ENCODE results near the gene PANK3.
"Not testable (repeated sequence)": the region's sequence is repeated elsewhere in the genome, so short reads cannot be mapped to it uniquely, and the experiment has no call there.

Gene PANK3

DNA sequence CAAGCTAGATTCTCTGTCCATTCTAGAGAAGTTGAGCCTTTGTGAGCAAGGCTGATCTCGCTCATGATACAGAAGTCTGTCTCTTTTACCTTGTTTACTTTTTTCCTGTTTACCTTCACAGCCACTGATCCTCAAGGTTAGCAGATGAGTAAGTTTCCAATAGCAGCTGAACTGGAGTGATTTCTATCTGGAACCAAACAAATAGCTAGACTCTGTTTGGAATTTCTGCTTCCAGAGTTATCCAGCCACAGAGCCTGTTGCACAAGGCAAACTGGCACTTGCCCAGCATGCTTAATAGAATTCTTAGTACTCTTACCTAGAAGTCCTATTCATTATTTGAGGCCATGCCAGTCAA lies 12.8 kb upstream of the PANK3 start:
- no peak for DNase-seq (ENCODE audit: low spot score)

DNA sequence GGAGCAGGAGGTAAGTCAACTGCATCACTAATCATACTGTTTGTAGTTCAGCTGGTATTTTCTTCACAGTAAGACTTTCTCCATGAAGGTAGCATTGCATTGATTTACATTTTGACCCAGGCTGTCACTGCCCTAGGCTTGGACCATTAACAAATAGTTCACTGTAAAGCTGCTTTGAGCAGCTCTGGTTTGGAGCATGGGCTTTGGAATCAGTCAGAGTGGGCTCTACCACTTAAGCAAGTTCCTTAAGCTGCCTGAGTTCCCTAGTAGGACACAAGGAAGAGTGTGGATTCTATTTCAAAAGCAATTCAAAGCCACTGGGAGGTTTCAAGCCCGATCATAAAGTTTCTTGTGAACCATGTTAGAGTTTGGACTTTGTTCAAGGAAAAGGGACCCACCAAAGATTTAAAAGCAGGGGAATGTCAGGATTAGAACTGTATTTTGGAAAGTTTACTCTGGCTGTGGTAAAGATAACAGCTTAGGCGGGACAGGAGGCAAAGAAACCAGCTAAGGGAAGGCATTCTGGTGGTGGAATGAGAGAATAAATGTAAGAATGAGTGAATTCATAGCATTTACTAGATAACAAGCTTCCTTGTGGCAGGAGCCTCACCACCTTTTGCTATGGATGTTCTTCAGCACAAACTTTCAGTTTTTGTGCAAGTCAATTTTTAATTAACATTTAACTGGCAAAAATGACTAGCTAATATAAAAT lies 12.3 kb upstream of the PANK3 start:
- DNase-seq (ENCODE audit: low spot score) = no peak

DNA sequence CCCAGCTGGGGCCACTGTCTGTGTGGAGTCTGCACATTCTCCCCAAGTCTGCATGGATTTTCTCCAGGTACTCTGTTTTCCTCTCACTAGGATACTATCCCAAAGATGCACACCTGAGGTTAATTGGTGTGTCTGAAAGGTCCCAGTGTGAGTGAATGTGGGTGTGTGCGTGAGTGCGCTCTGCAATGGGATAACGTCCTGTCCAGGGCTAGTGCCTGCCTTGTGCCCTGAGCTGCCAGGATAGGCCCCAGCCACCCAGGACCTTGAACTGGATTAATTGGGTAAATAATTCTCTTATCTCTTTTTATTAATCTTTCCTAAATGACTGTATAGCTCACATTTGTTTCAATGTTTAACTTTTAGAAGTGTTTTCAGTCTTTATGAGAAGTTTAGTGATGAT lies 11.5 kb upstream of the PANK3 start:
- DNase-seq (ENCODE audit: low spot score) = no peak

DNA sequence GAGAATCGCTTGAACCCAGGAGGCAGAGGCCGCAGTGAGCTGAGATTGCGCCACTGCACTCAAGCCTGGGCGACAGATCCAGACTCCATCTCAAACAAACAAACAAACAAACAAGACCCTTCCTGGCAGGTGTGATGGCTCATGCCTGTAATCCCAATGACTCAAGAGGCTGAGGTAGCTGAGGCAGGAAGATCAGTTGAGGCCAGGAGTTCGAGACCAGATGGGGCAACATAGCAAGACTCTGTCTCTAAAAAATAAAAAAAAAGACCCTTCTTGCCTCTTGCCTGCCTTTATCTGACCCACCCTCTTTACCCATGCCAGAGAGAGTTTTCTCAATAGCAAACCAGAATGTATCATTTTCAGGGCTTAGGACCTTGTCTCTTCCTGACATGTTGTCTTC lies 8.8 kb upstream of the PANK3 start:
- DNase-seq (ENCODE audit: low spot score) = no peak

DNA sequence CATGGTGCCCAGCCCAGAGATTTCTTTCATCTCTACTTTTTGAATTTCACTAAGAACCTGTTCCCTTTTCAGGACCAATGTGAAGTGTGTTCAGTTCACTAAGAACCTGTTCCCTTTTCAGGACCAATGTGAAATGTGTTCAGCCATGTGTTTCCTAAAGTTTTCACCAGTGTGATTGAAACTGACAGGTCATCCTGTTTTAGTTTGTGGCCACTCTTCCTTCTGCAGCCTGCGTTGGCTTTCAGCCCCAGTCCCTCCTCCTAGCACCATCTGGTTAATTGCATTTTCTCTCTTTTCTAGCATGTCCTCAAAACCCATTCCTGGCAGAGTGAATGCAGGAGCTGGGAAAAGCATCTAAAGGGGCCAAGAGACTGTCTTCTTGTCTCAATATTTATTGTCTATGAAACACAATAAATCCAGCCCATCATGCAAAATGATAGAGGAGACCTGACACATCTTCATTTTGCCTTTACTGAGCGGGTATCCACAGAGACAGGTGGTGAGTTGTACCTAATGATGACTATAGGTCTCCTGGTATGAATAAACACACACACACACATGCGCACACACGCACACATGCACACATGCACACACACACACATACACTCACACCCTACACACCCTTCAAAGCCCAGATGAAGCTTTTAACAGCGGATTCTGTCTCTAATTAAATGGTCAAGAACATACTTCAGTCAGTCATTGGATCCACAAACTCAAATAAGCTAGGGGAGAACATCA lies 6.1 kb upstream of the PANK3 start:
- no peak for DNase-seq (ENCODE audit: low spot score)

DNA sequence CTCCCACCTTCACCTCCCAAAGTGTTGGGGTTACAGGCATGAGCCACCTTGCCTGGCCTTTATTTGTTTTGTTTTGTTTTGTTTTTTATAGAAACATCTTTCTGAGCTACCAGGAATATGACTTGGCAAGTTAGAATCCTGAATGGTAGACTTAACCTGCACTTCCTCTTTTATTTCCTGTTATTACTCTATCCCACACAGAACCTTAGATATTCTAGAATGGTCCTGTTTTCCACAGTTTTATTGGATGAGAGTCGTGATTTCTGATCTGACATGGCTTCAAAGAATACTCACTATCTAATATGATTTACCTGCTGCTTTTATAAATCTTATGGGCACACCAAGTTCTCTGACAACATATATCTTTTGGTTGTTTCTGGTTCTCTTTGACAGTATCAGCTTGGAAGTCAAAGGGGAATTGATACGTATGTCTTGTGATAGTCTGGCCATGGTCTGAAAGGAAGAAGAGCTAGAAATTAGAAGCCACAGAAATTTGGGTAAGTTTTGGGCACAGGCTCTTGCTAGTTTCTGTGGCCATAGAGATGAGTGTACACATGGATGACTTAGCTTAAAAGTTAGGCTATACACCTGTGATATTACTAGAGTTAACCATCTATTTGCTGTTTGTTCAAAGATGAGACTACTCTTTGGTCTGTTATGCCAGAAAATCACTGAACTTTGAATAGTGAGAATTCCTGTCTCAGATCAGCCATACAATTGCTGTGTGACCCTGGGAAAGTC lies 4.7 kb upstream of the PANK3 start:
- no peak for DNase-seq (ENCODE audit: low spot score)

DNA sequence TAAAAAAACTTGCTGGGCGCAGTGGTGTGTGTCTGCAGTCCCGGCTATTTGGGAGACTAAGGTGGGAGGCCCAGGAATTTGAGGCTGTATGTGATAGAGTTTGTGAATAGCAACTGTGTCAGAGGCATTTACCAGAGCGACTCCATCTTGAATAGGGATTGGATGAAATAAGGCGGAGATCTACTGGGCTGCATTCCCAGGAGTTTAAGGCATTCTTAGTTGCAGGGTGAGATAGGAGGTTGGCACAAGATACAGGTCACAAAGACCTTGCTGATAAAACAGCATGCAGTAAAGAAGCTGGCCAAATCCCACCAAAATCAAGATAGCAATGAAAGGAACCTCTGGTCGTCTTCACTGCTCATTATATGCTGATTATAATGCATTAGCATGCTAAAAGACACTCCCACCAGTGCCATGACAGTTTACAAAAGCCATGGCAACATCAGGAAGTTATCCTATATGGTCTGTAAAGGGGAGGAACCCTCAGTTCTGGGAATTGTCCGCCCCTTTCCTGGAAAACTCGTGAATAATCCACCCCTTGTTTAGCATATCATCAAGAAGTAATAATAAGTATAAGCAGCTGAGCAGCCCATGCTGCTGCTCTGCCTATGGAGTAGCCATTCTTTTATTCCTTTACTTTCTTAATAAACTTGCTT lies 1.8 kb upstream of the PANK3 start:
- DNase-seq (ENCODE audit: low spot score) = not testable (repeated sequence)

DNA sequence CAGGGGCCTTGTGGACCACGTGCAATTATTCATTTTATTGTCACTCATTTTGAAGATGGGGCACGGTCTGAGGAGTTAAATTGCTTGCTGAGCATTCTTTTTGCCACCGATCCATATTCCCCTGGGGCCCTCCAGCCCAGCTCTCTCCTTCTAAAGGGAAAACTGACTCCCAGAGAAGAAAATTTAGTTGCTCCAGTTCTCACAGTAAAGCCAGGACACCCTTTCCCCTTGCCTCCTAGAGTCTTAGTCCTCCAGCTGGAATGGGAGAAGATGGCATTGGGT lies 1.0 kb upstream of the PANK3 start:
- no peak for DNase-seq (ENCODE audit: low spot score)

DNA sequence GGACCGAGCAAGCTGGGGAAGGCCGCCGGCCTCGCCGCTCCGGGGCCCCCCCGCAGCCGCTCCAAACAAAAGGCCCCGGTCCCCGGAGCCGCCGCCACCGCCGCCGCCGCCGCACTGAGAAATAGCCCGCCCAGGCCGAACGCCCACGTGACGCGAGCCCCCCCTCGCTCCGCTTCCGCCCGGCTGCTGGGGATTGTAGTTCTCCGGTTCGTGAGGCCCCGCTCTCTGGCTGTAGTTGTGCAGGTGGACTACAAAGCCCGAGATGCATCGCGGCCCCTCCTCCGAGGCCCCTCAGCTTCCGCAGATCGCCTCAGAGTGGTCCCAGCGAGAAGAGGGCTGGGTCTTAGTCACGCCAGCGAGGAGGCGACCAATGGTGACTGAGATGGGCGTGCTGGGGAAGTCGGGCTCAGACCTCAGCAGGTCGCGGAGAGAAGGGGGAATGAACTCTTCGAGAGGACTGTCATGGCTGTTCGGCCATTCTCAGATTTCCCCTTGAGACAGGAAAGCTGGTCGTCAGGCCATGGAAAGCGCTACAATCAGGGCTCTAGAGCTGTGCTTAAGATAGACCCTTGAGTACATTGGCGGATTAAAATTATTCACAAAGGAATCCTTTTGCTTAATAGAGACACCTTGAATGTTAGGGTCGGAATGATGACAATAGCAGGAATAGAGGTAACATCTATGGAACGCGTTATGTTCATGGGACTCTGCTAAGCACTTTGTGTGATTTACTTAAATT lies 489 bp upstream of the PANK3 start:
- DNase-seq (ENCODE audit: low spot score) = peak; percentile 97

DNA sequence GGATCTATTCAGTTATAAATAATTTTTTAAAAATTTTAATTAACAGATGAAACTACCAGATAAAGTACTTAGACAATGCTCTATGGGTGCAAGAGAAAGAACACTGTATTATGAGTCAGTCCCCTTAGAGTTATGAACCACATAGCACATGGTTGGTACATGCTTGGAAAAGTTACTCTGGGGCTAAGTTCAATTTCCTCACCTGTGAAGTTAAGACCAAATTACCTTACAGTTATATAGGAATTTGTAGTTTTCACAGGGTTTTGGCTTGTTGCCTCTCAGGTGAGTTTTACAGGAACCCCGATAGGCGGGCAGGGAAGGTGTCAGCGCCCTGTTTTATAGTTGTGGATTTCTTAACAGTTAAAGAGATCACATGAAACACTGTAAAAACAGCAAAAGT lies 1.2 kb downstream of the PANK3 start:
- no peak for DNase-seq (ENCODE audit: low spot score)

DNA sequence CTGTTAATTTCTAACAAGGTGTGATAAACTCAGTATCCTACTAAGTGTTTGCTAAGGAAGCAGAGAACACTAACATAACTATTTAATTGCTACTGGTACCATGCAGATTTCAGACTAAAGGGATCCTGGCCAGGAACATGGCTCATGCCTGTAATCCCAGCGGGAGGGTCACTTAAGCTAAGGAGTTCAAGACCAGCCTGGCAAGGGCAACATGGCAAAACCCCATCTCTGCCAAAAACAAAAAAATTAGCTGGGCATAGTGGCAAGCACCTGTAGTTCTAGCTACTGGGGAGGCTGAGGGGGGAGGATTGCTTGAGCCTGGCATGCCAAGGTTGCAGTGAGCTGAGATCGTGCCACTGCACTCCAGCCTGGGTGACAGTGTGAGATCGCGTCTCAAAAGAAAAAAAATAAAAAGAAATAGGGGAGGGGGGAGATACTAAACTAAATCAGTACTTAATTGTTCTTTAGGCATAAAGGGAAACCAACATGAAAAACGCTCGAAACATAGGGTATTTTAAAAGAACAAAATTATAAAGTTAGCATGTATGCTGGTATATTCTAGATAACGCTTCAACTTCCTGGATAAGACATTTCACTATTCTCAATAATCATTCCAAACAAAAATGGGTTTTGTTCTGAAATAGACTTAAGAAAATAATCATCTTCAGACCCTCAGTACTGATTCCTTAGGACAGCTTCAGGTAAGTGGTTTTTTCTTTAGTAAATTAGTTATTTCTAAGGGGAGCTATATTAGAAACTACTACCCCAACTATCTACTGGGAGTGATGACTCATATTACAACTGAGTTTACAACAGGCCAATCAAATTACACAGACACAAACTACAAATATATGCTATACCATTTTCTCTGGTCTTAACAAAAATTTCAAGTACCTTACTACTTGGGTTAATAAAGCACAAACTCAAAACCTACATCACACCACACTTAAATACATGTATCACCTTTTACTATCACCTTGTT lies 3.5 kb downstream of the PANK3 start:
- DNase-seq (ENCODE audit: low spot score) = no peak

DNA sequence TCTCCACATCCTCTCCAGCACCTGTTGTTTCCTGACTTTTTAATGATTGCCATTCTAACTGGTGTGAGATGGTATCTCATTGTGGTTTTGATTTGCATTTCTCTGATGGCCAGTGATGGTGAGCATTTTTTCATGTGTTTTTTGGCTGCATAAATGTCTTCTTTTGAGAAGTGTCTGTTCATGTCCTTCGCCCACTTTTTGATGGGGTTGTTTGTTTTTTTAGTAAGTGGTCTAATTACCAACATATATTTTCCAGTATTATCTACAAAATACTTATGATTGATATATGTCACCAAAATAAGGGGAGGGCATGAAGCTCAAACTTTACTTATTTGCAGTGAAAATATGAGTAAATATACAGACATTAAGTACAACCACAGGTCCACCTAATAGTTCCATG lies 5.0 kb downstream of the PANK3 start:
- not testable (repeated sequence) for DNase-seq (ENCODE audit: low spot score)

DNA sequence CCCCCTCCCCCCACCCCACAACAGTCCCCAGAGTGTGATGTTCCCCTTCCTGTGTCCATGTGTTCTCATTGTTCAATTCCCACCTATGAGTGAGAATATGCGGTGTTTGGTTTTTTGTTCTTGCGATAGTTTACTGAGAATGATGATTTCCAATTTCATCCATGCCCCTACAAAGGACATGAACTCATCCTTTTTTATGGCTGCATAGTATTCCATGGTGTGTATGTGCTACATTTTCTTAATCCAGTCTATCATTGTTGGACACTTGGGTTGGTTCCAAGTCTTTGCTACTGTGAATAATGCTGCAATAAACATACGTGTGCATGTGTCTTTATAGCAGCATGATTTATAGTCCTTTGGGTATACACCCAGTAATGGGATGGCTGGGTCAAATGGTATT lies 5.5 kb downstream of the PANK3 start:
- not testable (repeated sequence) for DNase-seq (ENCODE audit: low spot score)

DNA sequence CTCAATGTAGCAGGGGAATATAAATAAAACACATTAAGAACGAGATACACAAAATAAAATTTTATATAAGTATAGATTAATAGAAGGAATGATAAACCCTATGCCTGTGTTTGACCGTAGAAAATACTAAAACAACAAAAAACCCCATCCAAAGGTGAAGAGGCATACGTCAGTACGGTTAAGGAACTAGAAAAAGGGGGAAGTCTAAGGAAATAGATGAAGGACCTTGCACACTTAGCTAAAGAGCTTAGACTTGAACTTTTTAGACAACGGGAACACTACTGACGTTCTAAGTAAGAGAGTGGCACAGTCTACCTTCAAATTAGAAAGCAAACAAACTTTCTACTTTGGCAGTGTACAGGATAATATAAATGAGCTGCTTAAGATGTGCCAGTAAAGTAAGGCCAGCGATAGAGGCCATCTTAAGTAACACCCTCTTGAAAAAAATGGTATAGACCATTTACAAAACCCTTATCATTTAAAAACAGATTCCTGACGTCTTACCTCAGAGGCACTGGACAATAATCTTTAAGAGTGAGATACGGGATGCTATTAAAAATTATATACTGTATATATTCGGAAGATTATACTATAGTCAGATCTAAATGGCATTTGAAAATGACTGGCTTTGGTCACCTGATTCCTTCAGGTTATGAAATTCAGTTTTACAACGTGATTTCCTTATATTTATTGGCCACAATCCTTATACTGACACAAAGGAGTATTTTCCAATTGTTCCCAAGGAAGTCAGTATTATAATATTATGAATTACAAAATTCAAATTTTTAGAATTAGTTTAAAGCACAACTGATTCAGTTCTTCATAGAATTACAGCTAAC lies 8.5 kb downstream of the PANK3 start:
- no peak for DNase-seq (ENCODE audit: low spot score)

DNA sequence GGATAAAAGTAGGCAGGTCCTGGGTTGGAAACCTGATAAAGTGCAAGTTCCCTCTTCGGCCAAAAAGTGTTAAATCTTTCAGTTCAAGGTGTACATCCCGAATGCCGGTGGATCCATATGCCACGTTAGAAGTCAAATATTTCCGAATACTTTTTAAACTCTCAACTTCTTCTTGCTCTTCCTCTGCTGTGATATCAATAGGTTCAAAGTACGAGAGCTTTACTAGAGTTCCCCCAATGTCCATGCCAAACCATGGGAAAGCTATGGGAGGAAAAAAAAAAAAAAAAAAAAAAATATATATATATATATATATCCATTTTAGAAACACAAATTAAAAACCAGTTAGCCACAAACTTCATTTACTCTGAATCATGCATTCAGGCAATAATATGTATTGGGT lies 10.4 kb downstream of the PANK3 start:
- no peak for DNase-seq (ENCODE audit: low spot score)

DNA sequence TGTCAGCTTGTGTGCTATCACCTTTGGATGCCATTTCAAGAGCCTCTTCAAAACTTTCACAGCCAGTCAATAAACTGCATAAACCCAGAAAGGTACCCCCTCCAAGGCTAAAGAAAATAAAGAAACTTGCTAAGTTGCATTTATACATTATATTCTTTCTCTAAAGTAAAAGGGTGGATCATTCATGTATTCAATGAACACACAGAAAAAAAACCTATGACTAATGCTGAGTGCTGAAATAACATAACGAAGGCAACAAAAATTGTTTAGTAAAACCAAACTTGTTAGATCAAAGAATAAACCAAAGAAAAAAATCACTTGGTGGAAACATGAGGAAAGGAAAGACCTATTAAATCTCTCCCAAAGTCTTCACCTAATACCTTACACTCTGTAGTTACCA lies 15.2 kb downstream of the PANK3 start:
- no peak for DNase-seq (ENCODE audit: low spot score)

DNA sequence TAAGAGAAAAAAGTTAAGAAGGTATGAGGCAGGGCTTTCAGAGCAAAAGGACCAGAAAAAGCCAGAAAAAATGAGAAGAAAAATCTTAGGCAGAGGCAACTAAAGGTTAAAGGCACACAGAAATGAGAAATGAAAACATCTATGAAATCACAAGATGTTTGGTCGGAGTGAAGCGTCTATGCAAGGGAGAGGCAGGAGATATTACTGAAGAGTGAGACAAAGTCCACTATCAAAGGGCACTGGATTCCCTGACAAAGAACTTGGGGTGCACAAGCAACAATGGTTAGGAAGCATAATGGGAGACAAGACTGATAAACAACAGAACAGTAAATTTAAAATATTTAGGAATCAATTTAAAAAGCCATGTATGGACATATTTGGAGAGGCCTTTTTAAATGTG lies 16.9 kb downstream of the PANK3 start:
- no peak for DNase-seq (ENCODE audit: low spot score)

DNA sequence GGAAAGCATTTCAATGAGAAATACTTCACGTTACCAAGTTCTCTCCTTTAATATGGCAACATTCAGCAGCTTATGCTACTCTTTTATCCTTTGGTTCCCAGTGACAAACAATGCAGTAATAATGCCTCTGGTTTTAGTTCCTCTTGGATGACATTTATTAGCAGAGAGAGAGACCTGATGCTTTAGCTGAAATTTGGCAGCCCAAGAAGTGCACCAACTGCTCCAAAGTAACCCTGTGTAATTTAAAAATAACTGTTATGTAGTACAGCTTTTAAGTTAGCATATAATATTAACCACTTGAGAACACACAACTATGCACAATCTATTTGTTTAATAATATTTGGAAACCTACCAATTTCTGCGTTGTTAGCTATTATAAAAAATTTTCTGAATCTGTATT lies 21.8 kb downstream of the PANK3 start:
- DNase-seq (ENCODE audit: low spot score) = no peak

DNA sequence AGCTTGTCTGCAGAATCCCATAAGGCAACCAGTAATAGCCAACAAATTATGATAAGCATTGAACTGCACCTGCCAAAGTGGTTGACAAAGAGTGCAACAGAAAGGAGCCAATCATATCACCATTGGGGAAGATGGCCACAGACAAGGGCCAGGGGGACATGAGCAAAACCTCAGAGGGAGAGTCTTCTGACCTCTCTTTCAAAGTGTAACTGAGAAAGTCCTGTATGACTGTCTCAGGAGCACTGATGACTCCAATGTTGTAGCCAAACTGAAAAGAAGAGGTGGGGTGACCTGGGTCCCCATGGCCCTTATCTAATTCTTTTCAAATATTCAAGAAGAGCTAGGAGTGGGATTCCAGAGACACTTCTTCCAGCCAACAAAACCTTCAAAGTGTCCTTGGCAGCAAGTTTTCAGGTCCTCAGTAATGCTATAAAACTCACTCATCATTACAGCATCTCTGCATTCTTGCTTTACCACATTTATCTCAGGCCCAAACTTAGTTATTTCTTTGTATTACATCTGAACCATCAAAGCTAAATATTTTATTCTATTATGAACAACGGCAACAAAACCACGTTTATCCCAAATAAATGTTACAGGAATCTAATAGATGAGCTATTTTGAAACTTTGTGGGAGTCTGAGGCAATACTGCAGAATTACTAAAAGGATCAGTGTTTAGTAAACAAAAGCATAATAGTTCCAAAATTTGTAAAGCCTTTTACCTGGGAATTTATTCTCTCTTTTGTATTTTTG lies 25.6 kb downstream of the PANK3 start:
- no peak for DNase-seq (ENCODE audit: low spot score)

All from CD4-positive, alpha-beta T cell treated with Interleukin-15 for 4 hours (primary cell).